ENCODE measurements around the gene MTHFSD.
A peak's percentile ranks its signal among the peaks of the same experiment; 100 is the strongest.

The MTHFSD gene

DNA sequence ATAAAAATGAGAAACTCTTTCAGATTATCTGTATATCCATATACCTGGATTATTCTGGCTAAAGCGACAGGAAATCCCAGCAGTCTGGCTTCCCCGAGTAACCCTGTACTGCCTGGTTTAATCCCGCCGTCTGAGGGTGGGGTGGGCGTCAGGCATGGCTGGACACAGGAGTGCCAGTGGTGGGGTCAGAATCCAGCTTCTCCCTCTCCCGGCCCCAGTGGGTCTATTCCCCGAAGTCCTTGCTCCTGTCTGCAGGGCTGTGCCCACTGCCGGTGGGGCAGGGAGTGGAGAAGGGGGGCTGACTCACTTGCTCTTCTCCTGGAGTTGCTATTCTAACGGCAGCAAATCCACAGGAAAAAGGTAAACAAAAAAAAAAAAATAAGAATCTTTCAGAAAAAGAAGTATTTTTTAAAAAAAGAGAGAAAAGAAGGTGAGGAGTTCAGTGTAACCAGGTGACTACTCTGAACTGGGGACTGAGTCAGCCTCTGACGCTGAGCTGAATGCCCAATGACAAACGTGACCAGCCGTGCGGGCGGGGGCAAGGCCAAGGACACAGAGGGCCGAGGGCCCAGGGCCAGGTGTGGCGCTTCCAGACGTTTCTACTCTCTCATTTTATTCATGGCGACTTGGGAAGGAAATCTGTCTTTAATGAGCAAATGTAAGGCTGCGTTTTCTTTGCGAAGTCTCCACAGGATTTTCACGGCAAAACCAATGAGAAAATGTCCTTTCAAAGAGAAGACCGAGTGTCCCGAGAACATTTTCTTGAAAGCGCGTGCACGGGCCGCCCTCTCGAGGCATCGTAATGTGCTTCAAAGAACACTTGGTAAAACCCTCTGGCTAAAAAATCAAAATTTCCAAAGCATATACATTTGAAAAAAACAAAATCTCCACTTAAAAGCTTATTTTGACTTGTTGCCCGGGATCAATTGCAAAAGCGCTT lies 24.5 kb downstream of the MTHFSD start:
- no peak for DNase-seq (ENCODE audit: low spot score)

DNA sequence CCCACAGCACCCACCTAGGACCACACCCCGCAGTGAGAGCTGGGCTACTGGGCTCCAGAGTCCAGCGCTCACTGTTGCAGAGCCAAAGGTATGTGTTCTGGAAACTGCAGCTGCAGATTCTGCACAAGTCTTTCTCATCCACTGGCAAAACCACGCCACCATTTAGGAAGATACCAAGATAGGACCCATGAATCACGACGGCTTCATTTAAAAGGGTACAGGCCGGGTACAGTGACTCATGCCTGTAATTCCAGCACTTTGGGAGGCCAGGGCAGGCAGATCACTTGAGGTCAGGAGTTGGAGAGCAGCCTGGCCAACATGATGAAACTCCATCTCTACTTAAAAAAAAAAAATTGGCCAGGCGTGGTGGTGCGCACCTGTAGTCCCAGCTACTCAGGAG lies 25.9 kb downstream of the MTHFSD start:
- no peak for DNase-seq (ENCODE audit: low spot score)

GRCh38 chr16:86528061-86528929 lies 26.7 kb downstream of the MTHFSD start:
- no peak for DNase-seq (ENCODE audit: low spot score)

DNA sequence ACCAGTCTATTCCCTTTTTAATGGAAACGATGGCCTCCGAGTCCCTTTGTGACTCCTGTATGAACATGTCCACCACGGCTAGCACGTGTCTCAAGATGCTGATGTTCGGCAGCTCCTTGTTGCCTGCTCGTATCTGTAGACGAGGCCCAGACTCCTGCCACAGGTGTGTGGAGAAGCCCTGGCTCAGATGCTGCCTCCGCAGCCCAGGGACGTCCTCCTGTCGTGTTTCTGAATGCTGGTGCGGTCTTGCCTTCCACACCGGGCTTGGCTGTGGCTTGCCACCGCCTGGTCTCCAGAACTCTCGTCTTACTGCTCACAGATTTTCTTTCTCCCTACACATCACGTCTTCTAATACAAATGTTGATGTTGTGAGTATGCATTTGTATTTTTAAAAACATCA lies 27.7 kb downstream of the MTHFSD start:
- DNase-seq (ENCODE audit: low spot score), result no peak

- no peak for DNase-seq (ENCODE audit: low spot score)
Observed at GRCh38 chr16:86525696-86526095, 29.3 kb downstream of the MTHFSD start.

- no peak for DNase-seq (ENCODE audit: low spot score)
Observed at GRCh38 chr16:86524029-86524428, 31.0 kb downstream of the MTHFSD start.

GRCh38 chr16:86523166-86523740 lies 31.8 kb downstream of the MTHFSD start:
- DNase-seq (ENCODE audit: low spot score), result no peak

DNA sequence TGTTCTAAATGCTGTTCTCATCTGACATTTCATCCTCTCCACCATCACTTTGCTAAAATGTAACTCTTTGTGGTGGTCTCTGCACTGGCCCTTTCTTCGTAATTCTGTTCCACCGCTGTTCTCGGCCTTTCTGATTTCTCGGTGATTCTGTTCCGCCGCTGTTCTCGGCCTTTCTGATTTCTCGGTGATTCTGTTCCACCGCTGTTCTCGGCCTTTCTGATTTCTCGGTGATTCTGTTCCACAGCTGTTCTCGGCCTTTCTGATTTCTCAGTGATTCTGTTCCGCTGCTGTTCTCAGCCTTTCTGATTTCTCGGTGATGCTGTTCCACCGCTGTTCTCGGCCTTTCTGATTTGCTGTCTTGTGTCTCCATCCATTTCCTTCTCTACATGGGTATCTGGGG lies 32.4 kb downstream of the MTHFSD start:
- DNase-seq (ENCODE audit: low spot score), result no peak

- DNase-seq (ENCODE audit: low spot score), result no peak
Observed at GRCh38 chr16:86521236-86522197, 33.5 kb downstream of the MTHFSD start.

DNA sequence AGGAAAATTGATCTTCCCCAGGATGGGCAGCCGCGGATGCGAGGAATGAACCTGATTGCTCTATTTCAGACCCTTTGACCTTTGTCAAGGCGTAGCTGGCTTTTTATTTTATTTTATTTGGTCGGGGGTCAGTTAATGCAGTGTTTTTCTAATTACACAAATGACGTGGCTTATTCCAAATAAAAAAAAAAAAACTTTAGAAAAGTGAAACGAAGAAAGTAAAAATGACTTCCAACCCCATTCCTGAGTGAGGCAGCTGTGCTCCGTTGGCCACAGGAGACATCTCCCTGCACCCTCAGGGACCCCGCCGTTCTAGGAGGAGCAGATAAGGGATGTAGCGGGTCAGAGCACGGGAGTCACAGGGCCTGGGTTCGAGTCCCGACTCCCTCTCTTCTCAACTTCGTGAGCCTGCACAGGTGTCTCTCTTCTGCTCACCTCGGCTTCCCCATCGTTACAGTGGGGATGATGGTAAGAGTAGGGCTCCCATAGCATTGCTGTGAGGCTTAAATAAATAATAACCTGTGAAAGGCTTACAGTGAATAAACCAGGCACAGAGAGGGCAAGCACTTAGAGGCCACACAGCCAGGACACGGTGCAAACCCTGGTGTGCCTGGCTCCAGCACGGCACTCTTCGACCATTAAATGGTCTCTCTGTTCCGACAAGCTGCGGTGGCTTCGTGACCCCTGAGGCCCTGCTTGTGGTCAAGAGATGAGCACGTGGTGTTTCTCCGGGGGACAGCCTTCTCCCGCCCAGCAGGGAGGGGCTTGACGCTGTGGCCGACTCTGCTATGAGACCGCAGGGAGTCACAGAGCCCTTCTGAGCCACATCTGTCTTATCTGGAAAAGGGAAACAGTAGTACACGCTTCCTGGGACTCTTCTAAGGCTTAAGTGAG lies 34.5 kb downstream of the MTHFSD start:
- DNase-seq (ENCODE audit: low spot score), result no peak

DNA sequence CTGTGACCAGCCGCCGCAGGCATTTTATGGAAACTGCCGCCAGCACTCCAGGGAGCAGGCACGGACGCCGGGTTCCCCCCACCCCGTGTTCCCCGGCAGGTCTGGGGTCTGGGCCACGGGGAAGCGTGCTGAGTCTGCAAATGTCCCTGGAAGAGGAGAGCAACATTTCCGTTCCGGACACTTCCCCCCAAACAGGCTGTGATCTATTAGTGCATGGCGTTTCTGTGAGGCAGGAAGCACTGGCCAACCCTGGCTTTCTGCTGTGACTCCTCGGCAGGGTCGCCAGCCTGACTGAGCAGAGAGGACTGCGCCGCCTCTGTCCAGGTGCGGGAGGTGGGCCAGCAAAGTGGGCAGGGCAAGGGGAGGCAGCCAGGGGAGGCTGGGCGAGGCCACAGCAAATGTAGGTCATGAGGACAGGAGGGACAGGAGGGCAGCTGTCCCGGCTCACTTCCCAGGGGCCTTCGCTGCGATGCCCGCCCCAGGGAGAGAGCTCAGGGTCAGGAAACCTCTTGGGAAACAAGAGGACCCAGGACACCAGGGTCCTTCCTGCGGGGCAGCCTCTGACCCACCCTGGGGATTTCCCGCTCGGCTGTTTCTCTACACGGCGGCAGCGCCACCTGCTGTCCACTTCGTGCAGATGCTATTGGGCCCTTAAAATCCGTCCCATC lies 35.3 kb downstream of the MTHFSD start:
- DNase-seq (ENCODE audit: low spot score), result peak; percentile 31

GRCh38 chr16:86519007-86519648 lies 35.9 kb downstream of the MTHFSD start:
- DNase-seq (ENCODE audit: low spot score), result no peak

DNA sequence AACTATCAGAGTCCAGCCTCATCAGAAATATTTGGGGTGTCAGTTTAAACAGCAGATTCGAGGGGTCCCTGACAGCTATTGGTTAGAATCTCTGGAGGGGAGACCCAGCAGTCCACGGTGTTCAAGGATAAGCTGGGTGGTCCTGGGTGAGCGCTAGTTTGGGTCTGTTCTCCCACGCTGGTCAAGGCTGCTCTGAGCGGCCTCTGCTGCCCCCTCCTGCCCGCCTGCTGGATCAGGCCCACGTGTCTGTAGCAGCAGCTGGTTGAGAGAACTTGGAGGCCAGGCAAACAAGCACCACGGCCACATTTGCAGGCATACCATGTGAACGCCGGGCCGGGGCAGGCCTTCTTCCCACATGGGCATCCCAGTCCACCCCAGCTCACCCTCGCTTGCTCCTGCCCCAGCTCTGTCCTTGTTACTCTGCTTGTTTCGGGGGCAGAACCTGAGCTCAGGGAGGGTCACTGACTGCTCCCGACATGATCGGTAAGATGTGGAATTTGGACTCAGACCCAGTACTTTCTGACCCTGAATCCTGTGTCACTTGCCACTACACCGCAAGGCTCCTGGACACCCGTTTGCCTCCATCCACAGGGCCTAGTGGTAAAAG lies 37.3 kb downstream of the MTHFSD start:
- DNase-seq (ENCODE audit: low spot score), result peak; percentile 46

DNA sequence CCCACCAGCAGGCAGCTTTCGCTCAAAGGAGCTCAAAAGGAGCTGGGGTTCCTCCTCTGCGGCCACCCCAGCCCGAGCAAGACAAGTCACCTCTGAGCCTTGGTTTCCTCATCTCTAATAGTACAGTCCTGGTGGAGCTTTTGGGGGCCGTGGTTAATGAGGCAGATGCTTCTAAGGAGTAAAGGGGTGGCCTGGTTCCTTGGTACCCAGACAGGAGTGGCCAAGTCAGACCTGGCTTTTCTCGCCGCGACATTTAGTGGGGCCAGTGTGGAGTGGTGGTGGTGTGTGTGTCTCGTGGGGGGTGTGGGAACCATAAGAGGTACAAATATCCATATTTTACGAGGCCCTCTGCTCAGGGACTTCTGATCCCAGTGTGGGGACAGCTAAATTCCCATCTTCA lies 38.0 kb downstream of the MTHFSD start:
- no peak for DNase-seq (ENCODE audit: low spot score)

- DNase-seq (ENCODE audit: low spot score), result no peak
Observed at GRCh38 chr16:86516623-86517003, 38.4 kb downstream of the MTHFSD start.

GRCh38 chr16:86515777-86516622 lies 39.0 kb downstream of the MTHFSD start:
- DNase-seq (ENCODE audit: low spot score), result no peak

GRCh38 chr16:86515413-86515776 lies 39.6 kb downstream of the MTHFSD start:
- DNase-seq (ENCODE audit: low spot score), result no peak

Measured in cerebellar cortex (tissue), 1 donor.